K562 (cell line): ENCODE data around the gene USP24.

Source experiments
- ATF2 ChIP-seq: sonication (generic); formaldehyde crosslinking; IDR thresholded peaks from 2 replicates; pipeline ENCODE4 v1.8.1; 2022; ENCODE audit warnings: missing genetic modification reagents
- ATF6 ChIP-seq: sonication (generic); formaldehyde crosslinking; IDR thresholded peaks from 2 replicates; pipeline ENCODE4 v1.4.0; 2020; ENCODE audit warnings: mild to moderate bottlenecking, missing genetic modification reagents
- CTCF ChIP-seq, 3 experiments: IDR thresholded peaks in 2 of 3; conservative IDR thresholded peaks in 1 of 3; 2 replicates each; pipeline ENCODE4 v1.5.1; 2011 to 2012; ENCODE audit warnings: low read length in 3 of 3, mild to moderate bottlenecking in 3 of 3, control low read depth in 2 of 3, improper control_type of control experiment in 1 of 3, inconsistent platforms in 1 of 3, low read depth in 1 of 3, mixed read lengths in 1 of 3, moderate library complexity in 1 of 3; ENCODE audit not compliant: insufficient read depth in 2 of 3
- DNMT1 ChIP-seq: fragments of 450-650 bp; IDR thresholded peaks from 2 replicates; pipeline ENCODE4 v1.6.1; 2016; ENCODE audit warnings: antibody characterized with exemption, mild to moderate bottlenecking
- E4F1 ChIP-seq: fragments of 250-450 bp; sonication (Bioruptor Pico); IDR thresholded peaks from 2 replicates; pipeline ENCODE4 v1.5.0; 2021; ENCODE audit warnings: mild to moderate bottlenecking, borderline replicate concordance
- KAT7 ChIP-seq: sonication (generic); formaldehyde crosslinking; IDR thresholded peaks from 2 replicates; pipeline ENCODE4 v1.8.0; 2022; ENCODE audit warnings: missing genetic modification reagents, mild to moderate bottlenecking, borderline replicate concordance
- MTA1 ChIP-seq: fragments of 450-650 bp; IDR thresholded peaks from 2 replicates; pipeline ENCODE4 v1.6.1; 2017; ENCODE audit warnings: borderline replicate concordance
- MXI1 ChIP-seq: IDR thresholded peaks from 2 replicates; pipeline ENCODE4 v1.6.1; 2011; ENCODE audit warnings: low read depth, mild to moderate bottlenecking, improper control_type of control experiment, low read length
- STAT6 ChIP-seq: sonication (generic); formaldehyde crosslinking; IDR thresholded peaks from 2 replicates; pipeline ENCODE4 v1.8.1; 2023; ENCODE audit warnings: mild to moderate bottlenecking, missing genetic modification reagents
- ZBTB49 ChIP-seq: sonication (generic); formaldehyde crosslinking; IDR thresholded peaks from 2 replicates; pipeline ENCODE4 v1.8.0; 2022; ENCODE audit warnings: missing genetic modification reagents, mild to moderate bottlenecking, borderline replicate concordance
- ZNF644 ChIP-seq: fragments of 200-800 bp; sonication (Bioruptor generic); IDR thresholded peaks from 2 replicates; pipeline ENCODE4 v1.6.1; 2016; ENCODE audit warnings: low read depth, missing genetic modification characterization, missing compliant biosample characterization
- ZNF707 ChIP-seq: fragments of 250-450 bp; sonication (Bioruptor Pico); conservative IDR thresholded peaks from 2 replicates; pipeline ENCODE4 v1.8.0; 2022; ENCODE audit warnings: inconsistent platforms, mild to moderate bottlenecking, moderate library complexity
- ZNF76 ChIP-seq: fragments of 250-450 bp; sonication (Bioruptor Pico); IDR thresholded peaks from 2 replicates; pipeline ENCODE4 v1.4.0; 2020; ENCODE audit warnings: mild to moderate bottlenecking, moderate library complexity, borderline replicate concordance
- TF ChIP-seq, protein P1 (sequence below): fragments of 200-800 bp; sonication (Bioruptor generic); IDR thresholded peaks from 2 replicates; pipeline ENCODE4 v1.6.1; 2017; ENCODE audit warnings: missing genetic modification characterization, missing compliant biosample characterization

DNA sequence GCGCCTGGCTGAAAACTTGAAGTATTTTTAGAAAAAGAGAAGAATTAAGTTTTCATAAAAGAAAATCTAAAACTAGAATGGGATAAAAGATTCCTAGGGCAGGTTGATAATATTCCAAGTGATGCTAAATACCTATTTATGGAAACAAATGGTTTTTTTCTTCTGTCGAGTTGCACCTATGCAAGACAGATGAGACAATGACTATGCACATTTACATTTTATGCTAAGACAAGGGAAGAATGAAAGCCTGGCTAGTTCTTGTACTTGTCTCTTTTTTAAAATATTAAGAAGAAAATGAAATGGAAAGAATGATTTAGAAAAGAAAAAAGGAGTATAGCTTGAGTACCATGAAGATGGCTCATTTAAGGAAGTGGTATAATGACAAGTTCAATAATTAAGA lies 24.4 kb upstream of the USP24 start:
- TF ChIP-seq ATF6 (no peak), MTA1 (no peak), ZNF76 (no peak), KAT7 (CRISPR knock-in tag) (no peak), ZBTB49 (CRISPR knock-in tag) (no peak), ZNF644 (tag) (no peak), ZNF707 (CRISPR knock-in tag) (no peak), CTCF (IDR thresholded peaks at IDR 0.05 in 2 of 3, conservative IDR thresholded peaks at IDR 0.05 in 1 of 3; ENCODE audit: insufficient read depth in 2 of 3, low read depth in 1 of 3, low read length in 3 of 3) (no peak), MXI1 (no peak), E4F1 (CRISPR knock-in tag) (no peak), ATF2 (no peak), DNMT1 (no peak), STAT6 (CRISPR knock-in tag) (no peak)
- TF ChIP-seq, protein P1, sequence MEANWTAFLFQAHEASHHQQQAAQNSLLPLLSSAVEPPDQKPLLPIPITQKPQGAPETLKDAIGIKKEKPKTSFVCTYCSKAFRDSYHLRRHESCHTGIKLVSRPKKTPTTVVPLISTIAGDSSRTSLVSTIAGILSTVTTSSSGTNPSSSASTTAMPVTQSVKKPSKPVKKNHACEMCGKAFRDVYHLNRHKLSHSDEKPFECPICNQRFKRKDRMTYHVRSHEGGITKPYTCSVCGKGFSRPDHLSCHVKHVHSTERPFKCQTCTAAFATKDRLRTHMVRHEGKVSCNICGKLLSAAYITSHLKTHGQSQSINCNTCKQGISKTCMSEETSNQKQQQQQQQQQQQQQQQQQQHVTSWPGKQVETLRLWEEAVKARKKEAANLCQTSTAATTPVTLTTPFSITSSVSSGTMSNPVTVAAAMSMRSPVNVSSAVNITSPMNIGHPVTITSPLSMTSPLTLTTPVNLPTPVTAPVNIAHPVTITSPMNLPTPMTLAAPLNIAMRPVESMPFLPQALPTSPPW, result no peak
